CD4-positive, alpha-beta T cell treated with Interleukin-17A for 1 hour (primary cell): ENCODE measurements around the gene FAT1.
"Not testable (repeated sequence)": the region's sequence is repeated elsewhere in the genome, so short reads cannot be mapped to it uniquely, and the experiment has no call there.

ENCODE experiments used
- DNase-seq: peaks from one replicate; pipeline ENCODE4 v3.0.0-alpha.2; 2020

FAT1 gene

GRCh38 chr4:186693159-186693815, 30.4 kb downstream of the FAT1 start:
- no peak for DNase-seq

- no peak for DNase-seq
Observed at GRCh38 chr4:186691396-186691795, 32.3 kb downstream of the FAT1 start.

GRCh38 chr4:186689476-186689875, 34.2 kb downstream of the FAT1 start:
- DNase-seq = no peak

GRCh38 chr4:186688150-186688943, 35.3 kb downstream of the FAT1 start:
- DNase-seq = no peak

GRCh38 chr4:186687265-186687664, 36.4 kb downstream of the FAT1 start:
- no peak for DNase-seq

GRCh38 chr4:186685767-186686183, 37.9 kb downstream of the FAT1 start:
- no peak for DNase-seq

- DNase-seq = no peak
Observed at GRCh38 chr4:186684889-186685309, 38.8 kb downstream of the FAT1 start.

GRCh38 chr4:186684220-186684619, 39.4 kb downstream of the FAT1 start:
- DNase-seq = no peak

- no peak for DNase-seq
Observed at GRCh38 chr4:186680641-186681040, 43.0 kb downstream of the FAT1 start.

- no peak for DNase-seq
Observed at GRCh38 chr4:186676531-186677161, 47.0 kb downstream of the FAT1 start.

GRCh38 chr4:186669735-186670134, 53.9 kb downstream of the FAT1 start:
- no peak for DNase-seq

- no peak for DNase-seq
Observed at GRCh38 chr4:186669159-186669731, 54.4 kb downstream of the FAT1 start.

GRCh38 chr4:186666750-186667149, 56.9 kb downstream of the FAT1 start:
- DNase-seq = no peak

GRCh38 chr4:186666252-186666651, 57.4 kb downstream of the FAT1 start:
- DNase-seq = no peak

GRCh38 chr4:186660403-186660802, 63.3 kb downstream of the FAT1 start:
- no peak for DNase-seq

- DNase-seq = no peak
Observed at GRCh38 chr4:186659935-186660334, 63.7 kb downstream of the FAT1 start.

GRCh38 chr4:186659456-186659855, 64.2 kb downstream of the FAT1 start:
- DNase-seq = not testable (repeated sequence)

GRCh38 chr4:186658657-186659056, 65.0 kb downstream of the FAT1 start:
- no peak for DNase-seq

- no peak for DNase-seq
Observed at GRCh38 chr4:186657764-186658163, 65.9 kb downstream of the FAT1 start.

GRCh38 chr4:186653969-186654368, 69.7 kb downstream of the FAT1 start:
- no peak for DNase-seq

GRCh38 chr4:186651624-186652023, 72.0 kb downstream of the FAT1 start:
- no peak for DNase-seq

GRCh38 chr4:186651181-186651603, 72.5 kb downstream of the FAT1 start:
- DNase-seq = no peak

- DNase-seq = no peak
Observed at GRCh38 chr4:186650401-186651180, 73.1 kb downstream of the FAT1 start.
